CD14-positive monocyte (primary cell): ENCODE measurements around the gene RPS26. TPM values are rescaled to one million over a fixed set of nuclear protein-coding genes. Genes with fewer than 3 reads are reported as not detected.

ENCODE experiments used
- DNase-seq, 3 donors: peaks; one replicate each; pipeline ENCODE4 v3.0.0-alpha.2; 2011 to 2022
- H2AFZ ChIP-seq: 2 replicates; pipeline ENCODE4 v1.6.0; 2012; ENCODE audit warnings: mild to moderate bottlenecking, low read depth, low read length, inconsistent platforms; ENCODE audit not compliant: insufficient read depth, poor library complexity, severe bottlenecking
- H3K27ac ChIP-seq, 2 donors: 1 replicate in 1 of 2; 2 replicates in 1 of 2; pipeline ENCODE4 v1.5.1; 2012 to 2013; ENCODE audit warnings: low read length in 2 of 2, control low read depth in 1 of 2, inconsistent platforms in 1 of 2, low read depth in 1 of 2, mild to moderate bottlenecking in 1 of 2
- H3K27me3 ChIP-seq, 2 donors: one replicate each; pipeline versions ENCODE4 v1.6.0 to v1.6.1; 2011 to 2013; ENCODE audit warnings: low read length in 2 of 2; ENCODE audit not compliant: control insufficient read depth in 2 of 2, insufficient read depth in 2 of 2
- H3K36me3 ChIP-seq, 2 donors: replicated peaks in 1 of 2; 1 replicate in 1 of 2; 2 replicates in 1 of 2; pipeline versions ENCODE4 v1.5.1 to v1.6.1; 2012 to 2013; ENCODE audit warnings: low read length in 2 of 2, control low read depth in 1 of 2, inconsistent platforms in 1 of 2, mild to moderate bottlenecking in 1 of 2; ENCODE audit not compliant: insufficient read depth in 2 of 2, control insufficient read depth in 1 of 2
- H3K4me1 ChIP-seq, 2 donors: 1 replicate in 1 of 2; 2 replicates in 1 of 2; pipeline versions ENCODE4 v1.5.1 to v1.6.1; 2012 to 2013; ENCODE audit warnings: low read length in 2 of 2, control low read depth in 1 of 2, inconsistent platforms in 1 of 2, mild to moderate bottlenecking in 1 of 2, moderate library complexity in 1 of 2; ENCODE audit not compliant: insufficient read depth in 2 of 2, control insufficient read depth in 1 of 2
- H3K4me2 ChIP-seq: replicated peaks from 2 replicates; pipeline ENCODE3; 2012; ENCODE audit warnings: low read length, moderate library complexity, mild to moderate bottlenecking; ENCODE audit not compliant: poor library complexity, severe bottlenecking; ENCODE audit errors: extremely low read depth
- H3K4me3 ChIP-seq, 3 experiments: fragments of 200-600 bp in 1 of 3; sonication (generic) in 1 of 3; replicated peaks in 1 of 3; 1 replicate in 2 of 3; 2 replicates in 1 of 3; pipeline ENCODE4 v1.5.1; 2011 to 2013; ENCODE audit warnings: low read length in 3 of 3, mild to moderate bottlenecking in 3 of 3, control low read depth in 2 of 3, low read depth in 2 of 3, inconsistent platforms in 1 of 3, moderate library complexity in 1 of 3
- H3K79me2 ChIP-seq: 2 replicates; pipeline ENCODE4 v1.6.0; 2012; ENCODE audit warnings: mild to moderate bottlenecking, control low read depth, inconsistent platforms, low read length, moderate library complexity; ENCODE audit not compliant: insufficient read depth
- H3K9ac ChIP-seq: 2 replicates; pipeline ENCODE4 v1.6.0; 2017; ENCODE audit warnings: low read length, mild to moderate bottlenecking; ENCODE audit not compliant: insufficient read depth, poor library complexity, severe bottlenecking
- H3K9me3 ChIP-seq, 2 donors: replicated peaks in 1 of 2; 1 replicate in 1 of 2; 2 replicates in 1 of 2; pipeline versions ENCODE4 v1.5.1 to v1.6.1; 2012 to 2013; ENCODE audit warnings: low read length in 2 of 2, control low read depth in 1 of 2; ENCODE audit not compliant: control insufficient read depth in 1 of 2, insufficient read depth in 1 of 2
- H4K20me1 ChIP-seq: 2 replicates; pipeline ENCODE4 v1.6.0; 2012; ENCODE audit warnings: mild to moderate bottlenecking, low read length, control low read depth, moderate library complexity; ENCODE audit not compliant: insufficient read depth
- H3K27ac Mint-ChIP-seq, 7 donors: one replicate each; pipeline ENCODE4 v1.8.0; 2020; ENCODE audit warnings: mild to moderate bottlenecking in 7 of 7, mixed read lengths in 7 of 7, moderate library complexity in 6 of 7, inconsistent platforms in 2 of 7
- H3K27me3 Mint-ChIP-seq, 3 donors: one replicate each; pipeline ENCODE4 v1.8.0; 2021 to 2022; ENCODE audit warnings: low read depth in 3 of 3, mild to moderate bottlenecking in 3 of 3, mixed read lengths in 3 of 3, moderate library complexity in 3 of 3, inconsistent platforms in 1 of 3
- H3K36me3 Mint-ChIP-seq, 2 donors: one replicate each; pipeline ENCODE4 v1.8.0; 2020; ENCODE audit warnings: mixed read lengths in 2 of 2, inconsistent platforms in 1 of 2, mild to moderate bottlenecking in 1 of 2
- H3K4me1 Mint-ChIP-seq: one replicate; pipeline ENCODE4 v1.8.0; 2020; ENCODE audit warnings: mild to moderate bottlenecking, mixed read lengths
- H3K4me3 Mint-ChIP-seq, 2 donors: one replicate each; pipeline ENCODE4 v1.8.0; 2020; ENCODE audit warnings: mild to moderate bottlenecking in 2 of 2, mixed read lengths in 2 of 2, moderate library complexity in 1 of 2
- H3K9me3 Mint-ChIP-seq, 7 donors: one replicate each; pipeline ENCODE4 v1.8.0; 2020 to 2022; ENCODE audit warnings: mixed read lengths in 7 of 7, mild to moderate bottlenecking in 6 of 7, moderate library complexity in 6 of 7, inconsistent platforms in 2 of 7
- CTCF ChIP-seq: fragments of 200-600 bp; IDR thresholded peaks from one replicate; pipeline ENCODE4 v1.8.0; 2022; ENCODE audit warnings: antibody characterized with exemption, mild to moderate bottlenecking
- WGBS: methylation state at CpG from one replicate; pipeline ENCODE4 v1.1.5; 2013; ENCODE audit warnings: missing lambda C conversion rate; ENCODE audit not compliant: insufficient coverage; 5-methylcytosine and 5-hydroxymethylcytosine counted together
- intact Hi-C, 2 donors: fragments of 100-400 bp; cut with micrococcal nuclease; formaldehyde crosslinking; loops; one replicate each; pipeline versions ENCODE4 v1.15.0 to v1.15.1; 2023
- polyA minus RNA-seq: library from RNA; depleted of rRNA, polyadenylated mRNA; stranded (reverse); fragments of >200 nt; gene quantifications from 2 replicates; pipeline ENCODE4 v1.2.3, GENCODE V29; 2012
- polyA plus RNA-seq, 3 donors: library from polyadenylated mRNA; depleted of rRNA in 1 of 3; unstranded in 2 of 3; stranded (reverse) in 1 of 3; fragments of 300-500 nt in 2 of 3; fragments of >200 nt in 1 of 3; fragmentation: Illumina TruSeq in 2 of 3; gene quantifications; 1 replicate in 2 of 3; 2 replicates in 1 of 3; pipeline ENCODE4 v1.2.3, GENCODE V29; 2012 to 2021
- total RNA-seq, 12 experiments: library from RNA in 1 of 12; stranded (reverse) in 1 of 12; fragments of 120-200 nt in 1 of 12; gene quantifications; one replicate each; pipeline ENCODE4 v1.2.4 and lab custom pipeline; 2013 to 2026; ENCODE audit warnings: mixed read lengths in 6 of 12, inconsistent platforms in 1 of 12

Gene RPS26
- total RNA-seq (2013): 1,068 TPM
- 100 to 1,000 TPM; 238 to 363 (median 286) TPM for polyA plus RNA-seq
- 43.5 and 50.5 TPM in 2 replicates for polyA minus RNA-seq
- 57.7 to 242 (median 117) reads per million in 11 experiments for total RNA-seq (lab: John Stamatoyannopoulos, UW)

- peak; percentile 51 for TF ChIP-seq CTCF
- peaks cover 14% of the 10 kb centered on the region for H3K4me1 Mint-ChIP-seq
- H3K9me3 Mint-ChIP-seq: peaks cover 0 to 2% (median 0%) of the 10 kb centered on the region in 7 donors
- H3K4me1 ChIP-seq: peaks cover 14 to 18% of the 10 kb centered on the region in 2 donors
- H3K9ac ChIP-seq: peak within 1 kb of the TSS; percentile 83
- no peaks in the 10 kb centered on the region for H3K27me3 ChIP-seq
- no peaks in the 10 kb centered on the region for H3K9me3 ChIP-seq
- H3K36me3 ChIP-seq: peaks cover 18 to 31% of the 10 kb centered on the region in 2 donors
- H3K27me3 Mint-ChIP-seq: no peaks in the 10 kb centered on the region
- H3K4me2 ChIP-seq: peak within 1 kb of the TSS; percentile 75
- peak within 1 kb of the TSS; percentile 95 to 98 for H3K4me3 Mint-ChIP-seq
- H3K36me3 Mint-ChIP-seq: peaks cover 27 to 41% of the 10 kb centered on the region in 2 donors
- H4K20me1 ChIP-seq: peaks cover 17% of the 10 kb centered on the region
- WGBS: under 1% methylated on average over 40 of the region's 50 CpGs
- peaks cover 19% of the 10 kb centered on the region for H3K79me2 ChIP-seq
- peak within 1 kb of the TSS; percentile 78 to 95 (median 92) for H3K4me3 ChIP-seq
- peak within 1 kb of the TSS; percentile 88 for H2AFZ ChIP-seq
- intact Hi-C loops: loop anchor here (2.0 to 5.0 kb wide), 8 partner anchors 44 to 314 kb away; partner anchors contain the start of genes RPL41 (in 2 of the 2), SUOX (in 2 of the 2), ZC3H10 (in 2 of the 2) and CD63 (in 1 of the 2)
- peak within 1 kb of the TSS; percentile 93 to 99 (median 96) for H3K27ac Mint-ChIP-seq
- peak; percentile 93 to 98 (median 98) for DNase-seq
- peak within 1 kb of the TSS; percentile 79 to 97 for H3K27ac ChIP-seq
Measured at GRCh38 chr12:56041552-56042429, at the start of gene RPS26. Gene RPS26 (plus strand): TSS chr12:56041918. CDS start chr12:56042167, 249 bp downstream.

- Histone ChIP-seq H3K9ac (no peak overlapping the region), H3K27me3 (no peaks in the 10 kb centered on the region), H3K4me1 (peaks cover 14 to 19% of the 10 kb centered on the region in 2 donors), H3K9me3 (no peaks in the 10 kb centered on the region), H2AFZ (no peak overlapping the region), H3K4me3 (no peak overlapping the region), H3K27ac (no peak overlapping the region), H3K79me2 (peaks cover 6% of the 10 kb centered on the region), H3K36me3 (peaks cover 57 to 71% of the 10 kb centered on the region in 2 donors), H3K4me2 (no peak overlapping the region), H4K20me1 (no peaks in the 10 kb centered on the region)
- Mint-ChIP-seq H3K9me3 (no peaks in the 10 kb centered on the region), H3K36me3 (peaks cover 59 to 68% of the 10 kb centered on the region in 2 donors), H3K4me1 (peaks cover 22% of the 10 kb centered on the region), H3K27me3 (no peaks in the 10 kb centered on the region), H3K27ac (peak overlapping the region in 1 of 7 donors; percentile 38), H3K4me3 (no peak overlapping the region)
- intact Hi-C loops: loop anchor here in 1 of 2 donors (10.0 kb wide), 1 partner anchor 111 kb away; the partner anchor contains the start of gene PA2G4
- 100% methylated on average over 1 of the region's 4 CpGs for WGBS
- no peak for DNase-seq
- TF ChIP-seq CTCF: no peak
Measured at GRCh38 chr12:55993230-55993853, 48.4 kb upstream of the RPS26 start.
